Measurements from ENCODE around the gene DHH. TPM values are rescaled to one million over a fixed set of nuclear protein-coding genes. Genes with fewer than 3 reads are reported as not detected.
A peak's percentile ranks its signal among the peaks of the same experiment; 100 is the strongest.

Gene DHH
- total RNA-seq, 1 experiment from 2014 or later = 0.39 TPM

- intact Hi-C loops (cut with micrococcal nuclease; ENCODE audit: unreplicated experiment) = no loop called here
- H3K36me3 ChIP-seq (ENCODE audit: insufficient read depth, low read length, poor library complexity, severe bottlenecking) = no peaks in the 10 kb centered on the region
- no TSS peak for BruUV-seq (replicated peaks)
- peak within 1 kb of the TSS; percentile 21 for H3K27ac ChIP-seq (ENCODE audit: low read depth, low read length, poor library complexity, severe bottlenecking)
- peak; percentile 99 for DNase-seq (ENCODE audit: low spot score)
- CTCF ChIA-PET = interaction anchor here (0.6 to 1.4 kb wide), 2 partner anchors 18 to 19 kb away, joined by 3 to 4 read pairs; no protein-coding TSS in a partner anchor
- POLR2A ChIA-PET (ENCODE audit: low non-redundant PET) = interaction anchor here (0.6 kb wide), 1 partner anchor 297 kb away, joined by 3 read pairs; the partner anchor contains the start of gene SPATS2
- TF ChIP-seq EZH2 (IDR thresholded peaks at IDR 0.05; ENCODE audit: borderline replicate concordance, low read depth, low read length, poor library complexity, severe bottlenecking) (no peak), CTCF (conservative IDR thresholded peaks at IDR 0.05; ENCODE audit: low read depth, low read length) (0 out of 2 replicates have a peak, but pooled peaks have one; percentile 29)
- no peaks in the 10 kb centered on the region for H3K4me1 ChIP-seq (ENCODE audit: insufficient read depth, low read length, poor library complexity, severe bottlenecking)
- H3K9me3 ChIP-seq (ENCODE audit: low read depth, low read length, poor library complexity, severe bottlenecking) = no peaks in the 10 kb centered on the region
- H3K4me3 ChIP-seq (ENCODE audit: low read depth, low read length, poor library complexity, severe bottlenecking) = peak within 1 kb of the TSS; percentile 94
- no peaks in the 10 kb centered on the region for H3K27me3 ChIP-seq (replicated peaks; ENCODE audit: insufficient read depth, low read depth, low read length, poor library complexity)
Observed at GRCh38 chr12:49069507-49070346, 24.9 kb downstream of the DHH start, which contains the start of gene RHEBL1. Gene RHEBL1, minus strand, starts transcription at chr12:49069979. Its CDS starts 194 bp downstream, at chr12:49069785.

GRCh38 chr12:49068879-49069506 is 25.6 kb downstream of the DHH start:
- H3K27ac ChIP-seq (ENCODE audit: low read depth, low read length, poor library complexity, severe bottlenecking) = no peak overlapping the region
- H3K27me3 ChIP-seq (replicated peaks; ENCODE audit: insufficient read depth, low read depth, low read length, poor library complexity) = no peaks in the 10 kb centered on the region
- no TSS peak for BruUV-seq (replicated peaks)
- CTCF ChIA-PET = interaction anchor here (1.2 to 1.4 kb wide), 2 partner anchors 20 to 29 kb away, joined by 4 to 5 read pairs; no protein-coding TSS in a partner anchor
- TF ChIP-seq CTCF (conservative IDR thresholded peaks at IDR 0.05; ENCODE audit: low read depth, low read length) = no peak
- no peak for TF ChIP-seq EZH2 (IDR thresholded peaks at IDR 0.05; ENCODE audit: borderline replicate concordance, low read depth, low read length, poor library complexity, severe bottlenecking)
- POLR2A ChIA-PET (ENCODE audit: low non-redundant PET) = no interaction called here
- no peak for DNase-seq (ENCODE audit: low spot score)
- H3K4me1 ChIP-seq (ENCODE audit: insufficient read depth, low read length, poor library complexity, severe bottlenecking) = no peaks in the 10 kb centered on the region
- intact Hi-C loops (cut with micrococcal nuclease; ENCODE audit: unreplicated experiment) = no loop called here
- no peaks in the 10 kb centered on the region for H3K36me3 ChIP-seq (ENCODE audit: insufficient read depth, low read length, poor library complexity, severe bottlenecking)
- H3K9me3 ChIP-seq (ENCODE audit: low read depth, low read length, poor library complexity, severe bottlenecking) = no peaks in the 10 kb centered on the region
- H3K4me3 ChIP-seq (ENCODE audit: low read depth, low read length, poor library complexity, severe bottlenecking) = peak overlapping the region; percentile 94

- Histone ChIP-seq H3K36me3 (ENCODE audit: insufficient read depth, low read length, poor library complexity, severe bottlenecking) (no peaks in the 10 kb centered on the region), H3K4me1 (ENCODE audit: insufficient read depth, low read length, poor library complexity, severe bottlenecking) (no peaks in the 10 kb centered on the region), H3K27me3 (replicated peaks; ENCODE audit: insufficient read depth, low read depth, low read length, poor library complexity) (no peaks in the 10 kb centered on the region), H3K27ac (ENCODE audit: low read depth, low read length, poor library complexity, severe bottlenecking) (no peak overlapping the region), H3K9me3 (ENCODE audit: low read depth, low read length, poor library complexity, severe bottlenecking) (no peaks in the 10 kb centered on the region), H3K4me3 (ENCODE audit: low read depth, low read length, poor library complexity, severe bottlenecking) (no peak overlapping the region)
- intact Hi-C loops (cut with micrococcal nuclease; ENCODE audit: unreplicated experiment) = no loop called here
- no peak for TF ChIP-seq CTCF (conservative IDR thresholded peaks at IDR 0.05; ENCODE audit: low read depth, low read length)
- TF ChIP-seq EZH2 (IDR thresholded peaks at IDR 0.05; ENCODE audit: borderline replicate concordance, low read depth, low read length, poor library complexity, severe bottlenecking) = no peak
- BruUV-seq (replicated peaks) = no TSS peak
- ChIA-PET POLR2A (ENCODE audit: low non-redundant PET) (no interaction called here), CTCF (no interaction called here)
- no peak for DNase-seq (ENCODE audit: low spot score)
Observed at GRCh38 chr12:49066120-49066519, 28.5 kb downstream of the DHH start.

Data from A673 (cell line).